Liver (tissue), 3 donors: ENCODE results near the gene LY6G5B.

Source experiments
- ATF3 ChIP-seq: IDR thresholded peaks from 2 replicates; pipeline ENCODE4 v1.6.1; 2016; ENCODE audit warnings: antibody characterized with exemption
- CTCF ChIP-seq: fragments of 150-350 bp; IDR thresholded peaks from 2 replicates; pipeline ENCODE4 v1.5.1; 2017; ENCODE audit warnings: improper control_type of control experiment, low read depth, low read length; ENCODE audit not compliant: missing input control
- MAX ChIP-seq: IDR thresholded peaks from 2 replicates; pipeline ENCODE4 v1.6.1; 2016; ENCODE audit warnings: antibody characterized with exemption
- YY1 ChIP-seq: IDR thresholded peaks from 2 replicates; pipeline ENCODE4 v1.6.1; 2016; ENCODE audit warnings: antibody characterized with exemption, mild to moderate bottlenecking
- donor health status: healthy.
- donor health status: healthy.

GRCh38 chr6:31691078-31691463 is 21.3 kb downstream of the LY6G5B start:
- TF ChIP-seq CTCF (no peak), MAX (no peak), YY1 (no peak), ATF3 (no peak)
